ENCODE results near the gene DUOXA1.
"Not testable (repeated sequence)": the region's sequence is repeated elsewhere in the genome, so short reads cannot be mapped to it uniquely, and the experiment has no call there.

DUOXA1 gene

DNA sequence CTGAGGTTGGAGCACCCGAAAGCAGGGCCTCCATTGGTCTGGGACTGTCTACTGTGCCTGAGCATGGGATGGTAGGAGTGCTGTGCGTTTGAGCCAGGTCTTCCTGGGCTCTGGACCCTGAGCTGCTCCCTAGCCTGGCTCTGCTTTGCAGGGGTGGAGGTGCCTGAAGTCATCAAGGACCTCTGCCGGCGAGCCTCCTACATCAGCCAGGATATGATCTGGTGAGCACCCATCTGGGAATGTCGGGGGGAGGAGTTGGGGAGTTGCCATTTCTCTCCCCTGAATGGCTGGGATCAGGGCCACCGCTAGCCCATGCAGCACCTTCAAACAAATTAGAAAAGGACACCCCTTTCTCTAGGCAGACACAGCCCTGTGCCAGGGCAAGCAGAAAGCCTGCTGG, 20.8 kb upstream of the DUOXA1 start:
- no peak for DNase-seq

DNA sequence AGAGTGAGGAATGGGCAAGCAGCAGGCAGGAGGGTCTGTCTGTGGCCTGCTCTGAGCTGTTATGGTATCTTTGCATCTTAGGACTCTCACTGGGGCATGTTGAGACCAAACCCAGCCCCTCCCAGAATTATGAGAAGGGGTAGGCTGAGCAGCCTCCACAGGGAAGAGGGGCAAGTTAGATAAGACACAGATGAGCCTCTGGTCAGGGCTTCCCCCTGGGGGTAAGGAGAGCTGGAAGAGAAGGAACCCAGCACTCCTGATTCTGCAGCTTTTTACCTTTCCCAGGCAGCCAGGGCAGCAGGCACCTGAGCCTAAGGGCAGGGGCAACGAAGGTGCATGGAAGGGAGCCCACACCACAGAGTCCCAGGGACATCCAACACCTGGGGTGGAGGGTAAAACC, 19.4 kb upstream of the DUOXA1 start:
- no peak for DNase-seq

DNA sequence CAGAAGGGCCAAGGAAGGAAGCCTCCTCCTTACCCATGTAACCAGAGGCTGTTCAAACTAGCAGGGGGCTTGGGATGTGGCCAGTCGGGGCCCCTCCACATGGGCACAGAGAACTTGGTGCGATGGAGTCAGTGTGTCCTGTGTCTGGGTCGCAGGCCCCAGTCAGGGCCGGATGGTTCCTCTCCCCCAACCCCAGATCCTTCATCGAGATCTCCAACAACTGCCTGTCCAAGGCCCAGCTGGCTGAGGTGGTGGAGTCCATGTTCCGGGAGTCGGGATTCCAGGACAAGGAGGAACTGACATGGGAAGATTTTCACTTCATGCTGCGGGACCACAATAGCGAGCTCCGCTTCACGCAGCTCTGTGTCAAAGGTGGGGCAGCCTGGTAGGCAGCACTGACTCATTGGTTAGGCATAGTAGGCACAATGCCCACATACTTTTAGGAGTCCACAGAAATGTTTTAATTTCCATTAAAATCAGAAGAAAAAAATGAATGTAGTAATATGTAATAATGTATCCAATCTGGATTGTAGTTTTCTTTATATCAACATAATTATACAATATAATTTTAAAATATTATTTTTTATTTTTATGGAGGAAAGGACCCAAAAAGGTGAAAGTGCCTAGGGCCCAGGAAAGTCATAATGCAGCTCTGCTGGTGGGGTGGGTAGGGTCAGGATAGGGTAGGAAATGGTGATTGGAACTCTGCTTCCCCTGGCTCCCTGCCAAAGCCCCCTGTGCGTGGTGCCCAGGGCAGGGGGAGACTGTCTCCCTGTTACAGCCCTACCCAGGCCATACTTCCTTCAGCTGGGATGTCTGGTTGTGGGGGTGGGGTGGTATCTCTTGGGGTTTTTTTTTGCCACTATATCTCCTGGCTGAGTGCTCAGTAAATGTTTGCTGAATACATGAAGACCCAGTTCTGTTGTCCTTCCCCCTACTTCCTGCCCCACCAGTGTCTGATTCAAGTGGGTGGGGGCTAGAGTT, 18.7 kb upstream of the DUOXA1 start:
- DNase-seq, result no peak

DNA sequence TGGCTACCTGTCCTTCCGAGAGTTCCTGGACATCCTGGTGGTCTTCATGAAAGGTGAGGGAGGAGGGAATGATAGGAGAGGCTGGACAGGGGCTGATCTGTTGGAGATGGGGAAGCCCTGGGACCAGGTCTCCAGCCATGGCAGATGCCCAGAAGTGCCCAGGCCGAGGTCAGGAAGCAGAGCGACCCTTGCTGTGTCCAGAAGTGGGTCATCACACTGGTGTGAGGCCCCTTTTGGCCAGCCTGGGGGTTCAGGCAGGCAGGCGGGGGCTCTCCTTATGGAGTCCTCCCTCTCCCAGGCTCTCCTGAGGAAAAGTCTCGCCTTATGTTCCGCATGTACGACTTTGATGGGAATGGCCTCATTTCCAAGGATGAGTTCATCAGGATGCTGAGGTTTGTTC, 17.9 kb upstream of the DUOXA1 start:
- no peak for DNase-seq

DNA sequence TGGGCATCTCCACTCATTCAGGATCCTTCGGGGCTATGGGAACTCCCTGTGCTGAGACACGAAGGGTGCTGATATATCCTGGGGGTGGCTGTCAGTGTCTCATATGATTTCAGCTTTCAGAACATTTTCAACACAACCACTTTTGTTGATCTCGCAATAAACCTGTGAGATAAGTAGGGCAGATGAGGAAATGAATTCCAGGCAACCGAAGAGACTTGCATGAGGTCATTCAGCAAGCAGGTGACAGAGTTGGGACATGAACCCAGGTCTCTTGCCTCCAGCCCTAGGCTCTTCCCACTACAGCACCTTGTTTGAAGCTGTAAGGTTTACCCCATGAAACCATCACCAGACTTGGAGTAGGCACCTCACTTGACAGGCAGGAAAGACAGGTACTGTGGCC, 16.7 kb upstream of the DUOXA1 start:
- no peak for DNase-seq

DNA sequence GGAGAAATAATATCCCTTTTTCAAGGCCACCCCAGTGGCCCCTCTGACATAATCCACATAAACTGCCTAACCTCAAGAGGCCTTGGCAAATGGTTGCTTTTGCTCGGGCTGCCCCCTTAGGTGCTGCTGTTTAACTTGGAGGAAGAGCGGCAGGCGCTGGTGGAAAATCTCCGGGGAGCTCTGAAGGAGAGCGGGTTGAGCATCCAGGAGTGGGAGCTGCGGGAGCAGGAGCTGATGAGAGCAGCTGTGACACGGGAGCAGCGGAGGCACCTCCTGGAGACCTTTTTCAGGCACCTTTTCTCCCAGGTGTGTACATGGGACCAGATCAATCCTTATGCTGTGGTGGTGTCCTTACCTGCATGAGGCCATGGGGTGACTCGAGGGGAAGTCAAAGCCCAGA, 15.1 kb upstream of the DUOXA1 start:
- no peak for DNase-seq

DNA sequence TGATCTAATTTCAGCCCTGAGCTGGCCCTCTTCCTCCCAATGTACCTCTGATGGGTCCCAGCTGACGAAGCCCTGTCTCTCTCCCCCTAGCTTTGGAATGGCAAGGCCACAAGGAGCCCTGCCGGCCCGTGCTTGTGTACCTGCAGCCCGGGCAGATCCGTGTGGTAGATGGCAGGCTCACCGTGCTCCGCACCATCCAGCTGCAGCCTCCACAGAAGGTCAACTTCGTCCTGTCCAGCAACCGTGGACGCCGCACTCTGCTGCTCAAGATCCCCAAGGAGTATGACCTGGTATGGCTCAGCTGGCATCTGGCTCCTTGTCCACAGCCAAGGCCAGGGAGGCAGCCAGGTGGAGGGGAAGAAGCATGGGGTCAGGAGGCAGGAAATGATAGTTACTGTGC, 14.3 kb upstream of the DUOXA1 start:
- no peak for DNase-seq

DNA sequence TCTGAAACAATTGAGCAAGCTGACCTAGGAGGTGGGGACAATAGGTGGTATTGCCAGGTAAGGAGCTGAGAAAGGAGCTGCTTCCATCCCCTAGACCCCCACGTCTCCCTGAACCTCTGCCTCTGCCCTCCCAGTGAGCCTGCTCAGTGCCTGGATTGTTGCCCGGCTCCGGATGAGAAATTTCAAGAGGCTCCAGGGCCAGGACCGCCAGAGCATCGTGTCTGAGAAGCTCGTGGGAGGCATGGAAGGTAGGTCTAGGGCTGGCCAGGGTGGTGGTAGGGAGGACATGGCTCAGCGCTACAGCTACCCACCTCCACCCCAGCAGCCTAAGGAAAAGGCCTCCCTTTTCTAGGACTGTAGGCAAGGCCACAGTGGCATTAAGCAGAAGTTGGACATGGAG, 13.4 kb upstream of the DUOXA1 start:
- DNase-seq, result no peak

DNA sequence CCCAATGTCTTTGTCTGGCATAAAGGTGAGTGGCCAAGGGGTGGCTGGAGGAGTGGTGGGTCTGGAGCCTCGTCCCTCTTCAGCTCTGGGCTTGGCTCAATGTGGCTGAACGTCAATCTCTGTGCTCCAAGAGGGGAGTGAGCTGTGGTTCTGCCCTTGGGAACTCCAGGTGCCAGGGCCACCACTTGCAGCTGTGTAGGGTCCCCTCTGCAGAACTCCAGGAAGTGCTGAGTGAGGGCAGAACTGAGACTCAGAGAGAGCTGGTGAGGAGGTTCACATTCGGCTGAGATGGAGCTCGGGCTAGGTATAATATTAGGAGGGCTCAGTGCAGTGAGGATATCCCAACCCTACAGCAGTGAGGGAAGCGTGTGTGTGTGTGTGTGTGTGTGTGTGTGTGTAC, 11.7 kb upstream of the DUOXA1 start:
- DNase-seq, result no peak

DNA sequence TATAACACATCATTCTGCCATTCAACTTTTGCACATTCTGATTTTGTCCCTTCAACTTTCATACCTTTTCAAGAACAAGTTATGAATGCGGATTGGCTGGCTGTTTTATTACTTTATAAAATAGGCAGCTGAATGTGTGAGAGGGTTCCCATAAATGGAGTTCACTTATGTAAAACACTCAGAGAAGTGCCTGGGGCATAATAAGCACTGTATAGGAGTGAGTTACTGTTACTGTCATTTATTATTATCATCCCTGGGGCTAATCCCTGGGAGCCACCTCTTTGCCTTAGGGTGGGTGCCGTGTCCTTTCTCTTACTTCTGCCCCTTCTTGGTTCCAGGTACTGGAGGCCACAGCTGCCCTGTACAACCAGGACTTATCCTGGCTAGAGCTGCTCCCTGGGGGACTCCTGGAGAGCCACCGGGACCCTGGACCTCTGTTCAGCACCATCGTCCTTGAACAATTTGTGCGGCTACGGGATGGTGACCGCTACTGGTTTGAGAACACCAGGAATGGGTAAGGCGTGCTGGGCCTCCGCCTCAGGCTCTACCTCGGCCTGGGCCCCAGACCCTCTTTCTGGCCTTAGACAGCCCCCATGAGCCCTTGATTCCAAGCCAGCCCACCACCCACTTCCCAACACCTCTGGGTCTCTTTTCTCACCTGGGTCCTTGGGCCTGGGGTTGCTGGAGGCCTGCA, 11.0 kb upstream of the DUOXA1 start:
- DNase-seq, result no peak

DNA sequence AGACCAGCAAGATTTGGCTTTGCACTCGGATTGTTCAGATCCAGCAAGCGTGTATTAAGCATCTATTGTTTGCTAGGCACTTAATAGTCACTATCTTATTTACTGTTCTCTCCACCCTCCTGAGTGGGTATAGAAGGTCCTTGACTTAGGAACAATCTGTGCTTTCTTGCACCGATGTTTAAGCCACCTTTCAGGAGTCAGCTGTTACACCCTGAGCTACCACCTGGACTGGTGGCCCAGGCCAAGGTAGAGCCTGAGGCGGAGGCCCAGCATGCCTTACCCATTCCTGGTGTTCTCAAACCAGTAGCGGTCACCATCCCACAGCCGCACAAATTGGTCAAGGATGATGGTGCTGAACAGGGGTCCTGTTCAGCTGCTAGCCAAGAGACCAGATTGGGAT, 10.1 kb upstream of the DUOXA1 start:
- DNase-seq, result no peak

DNA sequence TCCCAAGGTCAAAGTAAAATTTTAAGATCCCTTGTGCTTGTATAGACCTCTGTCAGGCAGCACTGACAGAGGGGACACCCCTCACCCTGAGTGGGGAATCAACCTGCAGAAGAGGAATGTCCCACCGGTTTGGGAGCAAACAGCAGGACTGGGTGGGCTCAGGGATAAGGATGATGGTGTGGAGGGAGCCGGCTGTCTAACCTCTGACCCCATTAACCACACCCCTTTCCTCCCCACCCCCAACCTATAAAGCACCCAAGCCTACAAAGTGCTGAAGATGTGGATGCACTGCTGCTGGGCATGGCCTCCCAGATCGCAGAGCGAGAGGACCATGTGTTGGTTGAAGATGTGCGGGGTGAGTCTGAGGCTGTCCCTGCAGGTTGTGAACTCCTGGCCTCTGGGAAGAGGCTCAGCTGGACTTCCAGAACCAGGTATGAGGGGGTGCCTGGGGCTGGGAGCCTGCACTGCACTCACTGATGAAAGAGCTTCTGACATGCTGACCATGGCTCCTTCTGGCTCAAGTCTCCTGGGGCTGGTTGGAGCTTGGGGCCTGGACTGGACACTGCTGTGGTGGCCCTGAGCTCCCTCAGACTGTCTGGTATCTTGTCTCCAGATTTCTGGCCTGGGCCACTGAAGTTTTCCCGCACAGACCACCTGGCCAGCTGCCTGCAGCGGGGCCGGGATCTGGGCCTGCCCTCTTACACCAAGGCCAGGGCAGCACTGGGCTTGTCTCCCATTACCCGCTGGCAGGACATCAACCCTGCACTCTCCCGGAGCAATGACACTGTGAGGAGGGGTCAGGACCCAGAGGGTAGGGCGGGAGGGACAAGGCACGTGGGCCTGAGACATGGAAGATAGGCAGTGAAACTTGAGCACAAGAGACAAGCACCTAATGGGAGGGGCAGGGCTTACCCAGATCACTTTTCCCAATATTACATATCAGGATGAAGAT, 9.4 kb upstream of the DUOXA1 start:
- no peak for DNase-seq

DNA sequence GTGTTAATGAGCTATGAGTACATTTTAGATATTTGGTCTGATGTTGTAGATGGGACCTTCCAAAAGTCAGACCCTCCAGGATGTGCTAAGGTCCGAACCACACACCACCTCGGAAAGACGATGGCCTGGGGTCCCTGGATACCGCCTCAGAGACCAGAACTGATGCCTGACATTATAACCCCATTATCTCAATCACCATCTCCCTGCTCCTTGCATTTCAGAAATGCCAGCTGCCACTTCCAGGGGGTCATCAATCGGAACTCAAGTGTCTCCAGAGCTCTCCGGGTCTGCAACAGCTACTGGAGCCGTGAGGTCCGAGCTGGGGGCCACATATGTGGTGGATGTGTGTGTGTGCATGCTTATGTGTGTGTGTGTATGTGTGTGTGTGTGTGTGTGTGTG, 8.0 kb upstream of the DUOXA1 start:
- DNase-seq, result no peak

DNA sequence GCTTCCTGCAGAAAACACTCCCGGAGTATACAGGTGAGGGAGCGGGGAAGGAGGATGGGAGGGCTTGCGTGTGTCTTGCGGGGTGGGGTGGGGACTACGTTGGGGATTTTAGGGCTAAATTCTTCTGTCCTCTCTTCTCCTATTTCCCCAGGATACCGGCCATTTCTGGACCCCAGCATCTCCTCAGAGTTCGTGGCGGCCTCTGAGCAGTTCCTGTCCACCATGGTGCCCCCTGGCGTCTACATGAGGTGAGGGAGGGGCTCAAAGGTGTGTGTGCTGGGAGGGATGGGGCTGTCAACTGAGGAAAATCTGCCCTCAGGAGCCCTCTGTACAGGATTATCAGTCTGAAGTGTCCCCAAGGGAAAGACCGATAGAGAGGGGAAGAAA, 6.7 kb upstream of the DUOXA1 start:
- DNase-seq, result no peak

DNA sequence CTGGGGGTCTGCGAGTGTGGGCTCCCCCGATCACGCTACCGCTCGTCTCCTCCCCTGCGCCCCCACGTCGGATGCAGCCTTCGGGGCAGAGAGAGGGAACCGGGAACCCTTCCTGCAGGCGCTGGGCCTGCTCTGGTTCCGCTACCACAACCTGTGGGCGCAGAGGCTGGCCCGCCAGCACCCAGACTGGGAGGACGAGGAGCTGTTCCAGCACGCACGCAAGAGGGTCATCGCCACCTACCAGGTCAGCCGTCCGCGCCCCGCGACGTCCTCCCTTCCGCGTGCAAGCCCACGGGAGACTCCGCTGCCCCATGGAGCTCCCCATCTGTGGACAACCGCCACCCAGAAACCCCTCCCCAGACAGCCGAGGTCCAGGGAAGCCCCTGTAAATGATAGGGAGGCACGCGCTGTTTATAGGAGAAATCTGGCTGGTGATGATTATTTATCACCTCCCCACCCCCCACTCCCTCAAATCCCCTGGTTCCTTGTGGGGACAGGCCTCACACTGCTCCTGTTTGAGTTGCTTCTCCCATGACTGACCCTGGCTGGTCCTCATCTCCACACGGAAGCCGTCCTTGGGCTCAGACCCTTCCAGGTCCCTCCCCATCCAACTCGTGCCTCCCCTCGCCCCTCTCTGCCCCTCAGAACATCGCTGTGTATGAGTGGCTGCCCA, 6.2 kb upstream of the DUOXA1 start:
- DNase-seq, result not testable (repeated sequence)

DNA sequence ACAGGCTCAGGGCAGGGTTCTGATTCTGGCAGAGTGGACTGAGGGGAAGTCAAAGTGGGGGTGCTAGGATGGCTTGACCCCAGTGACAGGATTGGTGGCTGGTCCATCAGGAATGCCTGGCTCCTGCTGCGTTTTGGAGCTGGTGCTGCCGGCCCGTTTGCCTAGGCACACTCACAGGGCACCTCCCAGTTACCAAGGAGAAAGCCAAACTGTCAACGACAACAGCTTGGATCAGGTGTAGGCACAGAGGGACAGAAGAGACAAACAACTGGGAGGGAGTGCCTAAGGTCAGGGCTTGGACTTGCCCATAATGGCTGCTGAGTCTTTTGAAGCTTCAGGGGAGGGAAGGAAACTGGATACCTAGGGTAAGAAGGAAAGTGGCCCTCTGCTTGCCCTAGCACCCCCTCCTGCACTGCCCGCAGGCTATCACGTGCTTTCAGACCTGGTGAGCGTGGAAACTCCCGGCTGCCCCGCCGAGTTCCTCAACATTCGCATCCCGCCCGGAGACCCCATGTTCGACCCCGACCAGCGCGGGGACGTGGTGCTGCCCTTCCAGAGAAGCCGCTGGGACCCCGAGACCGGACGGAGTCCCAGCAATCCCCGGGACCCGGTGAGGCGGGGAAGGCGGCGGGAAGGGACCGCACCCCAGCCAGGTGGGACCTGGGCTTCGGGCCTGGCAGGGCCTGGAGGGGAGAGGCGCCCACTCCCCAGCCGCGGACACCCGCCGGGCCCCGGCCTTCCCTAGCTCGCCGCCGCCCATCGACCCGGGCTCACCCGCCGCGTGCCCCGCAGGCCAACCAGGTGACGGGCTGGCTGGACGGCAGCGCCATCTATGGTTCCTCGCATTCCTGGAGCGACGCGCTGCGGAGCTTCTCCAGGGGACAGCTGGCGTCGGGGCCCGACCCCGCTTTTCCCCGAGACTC, 5.3 kb upstream of the DUOXA1 start:
- DNase-seq, result no peak

DNA sequence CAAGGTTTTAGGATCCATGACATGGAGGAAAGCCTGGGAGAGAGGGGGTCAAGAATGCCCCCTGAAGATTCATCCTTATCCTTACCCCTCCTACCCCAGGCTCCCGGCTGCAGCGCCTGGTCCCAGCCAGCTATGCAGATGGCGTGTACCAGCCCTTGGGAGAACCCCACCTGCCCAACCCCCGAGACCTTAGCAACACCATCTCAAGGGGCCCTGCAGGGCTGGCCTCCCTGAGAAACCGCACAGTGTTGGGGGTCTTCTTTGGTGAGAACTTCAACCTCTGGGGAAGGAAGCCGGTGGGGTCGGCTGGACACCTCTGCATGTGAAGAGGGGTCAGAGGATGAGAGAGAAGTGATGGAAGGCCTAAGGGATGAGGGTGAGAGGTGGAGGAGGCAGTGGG, 4.4 kb upstream of the DUOXA1 start:
- no peak for DNase-seq

DNA sequence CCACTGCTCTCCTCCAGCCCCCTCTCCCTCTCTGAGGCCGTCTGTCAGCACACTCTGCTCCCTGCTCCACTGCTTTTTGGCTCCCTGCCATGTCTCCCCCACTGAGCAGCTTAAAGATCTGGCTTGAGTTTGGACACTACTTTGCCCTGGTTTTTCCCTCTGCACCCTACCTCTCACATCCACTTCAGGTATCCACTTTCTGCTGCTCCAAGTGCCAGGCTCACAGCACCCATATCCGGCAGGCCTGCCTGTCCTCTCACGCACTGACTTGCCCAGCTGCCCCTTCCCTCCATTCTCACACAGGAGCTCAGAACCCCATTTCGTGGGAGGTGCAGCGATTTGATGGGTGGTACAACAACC, 3.9 kb upstream of the DUOXA1 start:
- DNase-seq, result no peak

DNA sequence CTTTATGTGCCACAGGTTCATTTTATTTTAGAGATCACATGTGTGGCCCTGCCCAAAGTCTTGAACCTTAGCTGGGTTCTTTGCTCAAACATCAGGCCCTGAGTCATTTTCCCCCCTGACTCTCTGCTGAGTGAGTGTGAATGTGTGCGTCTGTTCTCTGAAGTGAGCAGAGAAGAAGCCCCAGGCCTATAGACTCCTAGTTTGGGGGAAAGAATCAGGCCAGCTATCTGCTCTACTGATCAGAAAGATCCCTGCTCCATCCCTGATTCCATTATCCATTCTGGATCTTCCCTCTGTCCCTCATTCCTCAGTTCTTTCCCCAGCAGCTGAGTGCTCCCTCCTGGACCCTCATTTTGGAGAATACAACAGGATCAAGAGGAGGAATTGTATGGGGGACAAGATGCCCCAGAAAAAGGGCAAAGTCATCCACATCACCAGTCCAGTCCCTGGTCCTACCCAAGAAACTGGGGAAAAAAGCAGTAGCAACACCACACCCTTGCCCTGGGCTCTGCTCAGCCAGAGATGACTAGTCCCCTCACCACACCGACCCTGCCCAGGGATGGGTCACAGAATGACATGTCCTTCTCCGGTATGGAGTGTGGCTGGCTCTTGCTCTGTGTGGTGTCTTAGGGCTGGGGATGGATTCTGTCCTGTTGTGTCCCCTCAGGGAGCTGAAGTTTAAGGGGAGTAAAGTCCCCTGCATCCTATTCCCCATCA, 3.3 kb upstream of the DUOXA1 start:
- DNase-seq, result no peak

DNA sequence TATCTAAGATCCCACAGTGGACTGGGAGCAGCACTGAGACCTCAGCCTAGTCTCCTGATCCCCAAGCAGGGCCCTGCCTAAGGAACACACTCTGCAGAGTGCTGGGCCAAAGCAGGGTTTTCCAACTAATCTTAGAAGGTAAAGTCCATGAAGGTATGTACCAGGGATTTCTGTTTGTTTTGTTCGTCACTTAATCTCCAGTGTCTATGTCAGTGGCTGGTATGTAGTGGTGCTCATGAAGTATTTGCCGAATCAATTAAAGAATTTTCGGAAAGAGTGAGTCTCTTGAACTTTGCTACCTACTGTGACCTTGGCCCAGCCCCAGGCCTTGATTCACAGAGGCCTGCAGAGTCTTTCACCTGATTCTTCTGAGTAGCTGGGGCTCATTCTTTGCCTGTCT, 1.8 kb upstream of the DUOXA1 start:
- no peak for DNase-seq
